ENCODE data around the gene ATP6V1D. TPM values are rescaled to one million over a fixed set of nuclear protein-coding genes. Genes with fewer than 3 reads are reported as not detected.

Gene ATP6V1D
- total RNA-seq, 2 experiments from 2014 or later = 18.8 to 20.7 TPM

DNA sequence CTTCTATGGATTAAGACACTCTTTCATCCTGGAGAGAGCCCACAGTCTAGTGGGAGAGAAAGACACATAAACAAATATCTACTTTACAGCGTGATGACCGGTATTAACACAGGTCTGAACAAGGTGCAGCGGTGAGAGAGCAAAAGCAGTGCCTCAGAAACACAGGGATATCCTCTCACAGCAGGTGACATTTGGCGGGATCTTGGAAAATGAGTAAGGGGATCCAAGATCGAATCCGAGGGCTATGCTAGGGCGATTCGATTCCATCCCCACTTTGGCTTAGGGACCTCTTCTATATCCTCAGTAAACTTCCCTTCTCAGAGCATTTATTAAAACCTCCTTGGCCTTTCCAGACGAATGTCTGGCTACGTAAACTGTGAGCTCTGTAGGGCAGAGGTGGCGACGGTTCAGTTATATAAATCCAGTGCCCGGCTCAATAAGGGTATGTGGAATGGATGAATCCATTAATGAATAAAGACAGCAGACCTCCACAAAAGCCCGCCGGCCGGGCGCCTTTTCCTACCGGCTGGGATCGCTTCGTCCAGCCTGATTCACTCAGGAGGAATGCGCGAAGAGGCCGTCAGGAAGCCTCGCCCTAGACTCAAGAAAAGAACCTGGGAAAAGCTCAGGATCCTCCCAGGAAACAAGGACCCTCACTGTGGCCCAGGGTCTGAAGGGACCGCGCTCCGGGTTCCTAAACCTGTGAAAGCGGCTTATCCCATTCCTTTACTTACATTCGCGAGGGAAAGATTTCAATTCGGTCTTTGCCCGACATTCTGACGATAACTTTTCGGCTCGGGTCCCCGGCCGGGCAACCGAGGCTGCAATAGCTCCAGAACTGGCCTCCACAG, 455 bp downstream of the ATP6V1D start:
- Mint-ChIP-seq H3K27me3 (no peaks in the 10 kb centered on the region), H3K27ac (peak overlapping the region; percentile 93), H3K9me3 (no peaks in the 10 kb centered on the region), H3K4me3 (peak overlapping the region; percentile 97), H3K36me3 (ENCODE audit: low read depth) (peaks cover 21% of the 10 kb centered on the region), H3K4me1 (ENCODE audit: low read depth) (peaks cover 55% of the 10 kb centered on the region)
- CTCF ChIA-PET = interaction anchor here (0.7 to 1.7 kb wide), 24 partner anchors 8 to 999 kb away, joined by 3 to 10 read pairs (median 3); partner anchors contain the start of gene TMEM229B
- ATAC-seq = no peak
- TF ChIP-seq, protein P1, sequence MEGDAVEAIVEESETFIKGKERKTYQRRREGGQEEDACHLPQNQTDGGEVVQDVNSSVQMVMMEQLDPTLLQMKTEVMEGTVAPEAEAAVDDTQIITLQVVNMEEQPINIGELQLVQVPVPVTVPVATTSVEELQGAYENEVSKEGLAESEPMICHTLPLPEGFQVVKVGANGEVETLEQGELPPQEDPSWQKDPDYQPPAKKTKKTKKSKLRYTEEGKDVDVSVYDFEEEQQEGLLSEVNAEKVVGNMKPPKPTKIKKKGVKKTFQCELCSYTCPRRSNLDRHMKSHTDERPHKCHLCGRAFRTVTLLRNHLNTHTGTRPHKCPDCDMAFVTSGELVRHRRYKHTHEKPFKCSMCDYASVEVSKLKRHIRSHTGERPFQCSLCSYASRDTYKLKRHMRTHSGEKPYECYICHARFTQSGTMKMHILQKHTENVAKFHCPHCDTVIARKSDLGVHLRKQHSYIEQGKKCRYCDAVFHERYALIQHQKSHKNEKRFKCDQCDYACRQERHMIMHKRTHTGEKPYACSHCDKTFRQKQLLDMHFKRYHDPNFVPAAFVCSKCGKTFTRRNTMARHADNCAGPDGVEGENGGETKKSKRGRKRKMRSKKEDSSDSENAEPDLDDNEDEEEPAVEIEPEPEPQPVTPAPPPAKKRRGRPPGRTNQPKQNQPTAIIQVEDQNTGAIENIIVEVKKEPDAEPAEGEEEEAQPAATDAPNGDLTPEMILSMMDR (IDR thresholded peaks at IDR 0.05) = no peak
- intact Hi-C loops (cut with micrococcal nuclease) = no loop called here
- DNase-seq = no peak
- POLR2A ChIA-PET = interaction anchor here (0.9 to 2.2 kb wide), 6 partner anchors 7 to 851 kb away, joined by 3 to 14 read pairs (median 4); partner anchors contain the start of genes GPHN and PLEK2

GRCh38 chr14:67357969-67358354, 1.6 kb downstream of the ATP6V1D start:
- Mint-ChIP-seq H3K4me1 (ENCODE audit: low read depth) (peaks cover 44% of the 10 kb centered on the region), H3K9me3 (no peaks in the 10 kb centered on the region), H3K4me3 (peak overlapping the region; percentile 97), H3K27me3 (no peaks in the 10 kb centered on the region), H3K36me3 (ENCODE audit: low read depth) (peaks cover 14% of the 10 kb centered on the region), H3K27ac (no peak overlapping the region)
- intact Hi-C loops (cut with micrococcal nuclease) = no loop called here
- TF ChIP-seq, protein P1 (IDR thresholded peaks at IDR 0.05) = no peak
- ChIA-PET CTCF (interaction anchor here (0.5 kb wide), 1 partner anchor 123 kb away, joined by 3 read pairs; no protein-coding TSS in a partner anchor), POLR2A (interaction anchor here (0.7 kb wide), 1 partner anchor 12 kb away, joined by 3 read pairs; no protein-coding TSS in a partner anchor)
- DNase-seq (no peak), ATAC-seq (no peak)

DNA sequence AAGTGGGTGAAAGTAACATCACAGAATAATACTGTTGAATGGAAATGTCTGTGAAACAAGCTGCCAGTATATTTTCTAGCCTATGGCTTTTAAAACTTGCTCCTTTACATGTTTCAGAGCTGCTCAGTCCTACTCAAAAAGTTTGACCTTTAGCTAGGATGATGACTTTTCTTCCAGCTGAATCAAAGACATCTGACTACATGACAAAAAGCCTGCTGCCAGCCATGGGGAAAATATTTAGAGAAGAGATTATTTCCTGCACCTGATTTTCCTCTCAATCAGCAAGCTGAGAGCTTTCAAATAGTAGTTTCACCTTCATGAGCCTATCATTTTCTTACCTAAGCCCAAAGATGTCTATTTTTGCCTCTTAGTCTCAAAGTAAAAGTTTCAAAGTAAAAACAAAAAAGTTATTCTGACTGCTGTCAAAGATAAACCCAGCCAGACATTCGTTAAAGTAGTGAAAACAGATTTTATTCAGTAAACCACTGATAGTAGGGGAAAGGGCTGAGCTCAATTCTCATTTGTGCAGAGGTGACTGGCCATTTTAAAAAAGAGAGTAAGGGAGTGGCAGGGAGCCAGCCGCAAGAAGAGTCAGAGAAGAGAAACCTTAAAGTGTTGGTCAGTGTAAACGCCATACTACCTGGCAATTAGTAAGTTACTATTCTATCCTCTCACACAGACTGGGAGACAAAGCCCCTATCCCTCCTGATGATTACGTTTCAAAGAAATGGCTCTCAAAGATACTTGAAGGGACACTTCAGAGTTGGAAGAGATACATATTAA, 2.2 kb downstream of the ATP6V1D start:
- Mint-ChIP-seq H3K4me1 (ENCODE audit: low read depth) (peaks cover 40% of the 10 kb centered on the region), H3K27ac (peak overlapping the region; percentile 23), H3K9me3 (no peaks in the 10 kb centered on the region), H3K36me3 (ENCODE audit: low read depth) (peaks cover 14% of the 10 kb centered on the region), H3K4me3 (peak overlapping the region; percentile 97), H3K27me3 (no peaks in the 10 kb centered on the region)
- ChIA-PET CTCF (interaction anchor here (0.5 kb wide), 1 partner anchor 122 kb away, joined by 3 read pairs; no protein-coding TSS in a partner anchor), POLR2A (interaction anchor here (0.7 kb wide), 1 partner anchor 12 kb away, joined by 3 read pairs; no protein-coding TSS in a partner anchor)
- DNase-seq (no peak), ATAC-seq (no peak)
- intact Hi-C loops (cut with micrococcal nuclease) = no loop called here
- TF ChIP-seq, protein P1 (IDR thresholded peaks at IDR 0.05) = no peak

DNA sequence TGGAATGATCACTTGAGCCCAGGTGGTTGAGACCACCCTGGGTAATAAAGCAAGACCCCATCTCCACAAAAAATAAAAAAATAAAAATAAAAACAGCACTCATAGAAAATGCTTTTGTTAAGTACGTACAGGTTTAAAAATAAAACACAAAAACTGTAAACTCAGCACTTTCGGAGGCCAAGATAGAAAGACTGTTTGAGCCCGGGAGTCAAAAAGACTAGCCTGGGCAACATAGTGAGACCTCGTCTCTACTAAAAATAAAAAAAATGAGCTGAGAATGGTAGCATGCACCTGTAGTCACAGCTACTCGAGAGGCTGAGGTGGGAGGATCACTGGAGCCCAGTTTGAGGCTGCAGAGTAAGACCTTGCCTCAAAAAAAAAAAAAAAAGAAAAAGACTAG, 7.5 kb downstream of the ATP6V1D start:
- H3K4me3 Mint-ChIP-seq = no peak overlapping the region
- no peaks in the 10 kb centered on the region for H3K9me3 Mint-ChIP-seq
- TF ChIP-seq, protein P1 (IDR thresholded peaks at IDR 0.05) = no peak
- H3K27ac Mint-ChIP-seq = no peak overlapping the region
- peaks cover 11% of the 10 kb centered on the region for H3K4me1 Mint-ChIP-seq (ENCODE audit: low read depth)
- DNase-seq (no peak), ATAC-seq (no peak)
- intact Hi-C loops (cut with micrococcal nuclease) = no loop called here
- H3K27me3 Mint-ChIP-seq = no peaks in the 10 kb centered on the region
- POLR2A ChIA-PET = interaction anchor here (1.2 kb wide), 1 partner anchor 8 kb away, joined by 5 read pairs; the partner anchor contains the start of genes ATP6V1D and EIF2S1
- H3K36me3 Mint-ChIP-seq (ENCODE audit: low read depth) = peaks cover 8% of the 10 kb centered on the region
- CTCF ChIA-PET = no interaction called here
